NCI-H460 (cell line): ENCODE results near the gene ADD3. TPM values are rescaled to one million over a fixed set of nuclear protein-coding genes. Genes with fewer than 3 reads are reported as not detected.

Experiments used
- DNase-seq: peaks from one replicate; pipeline ENCODE4 v3.0.0-alpha.2; 2016; ENCODE audit warnings: low read depth; ENCODE audit errors: extremely low read depth
- small RNA-seq, 2 experiments: library from RNA; depleted of rRNA; stranded (forward); fragments of <200 nt; gene quantifications; one replicate each; pipeline ENCODE3, GENCODE V24; 2014
- total RNA-seq: library from RNA; depleted of rRNA; stranded (reverse); fragments of >200 nt; shearing (Covaris generic); gene quantifications from 2 replicates; pipeline ENCODE4 v1.2.3, GENCODE V29; 2014; rRNA removed

The ADD3 gene
- total RNA-seq, 1 experiment from 2014 or later: 68.3 TPM

DNA sequence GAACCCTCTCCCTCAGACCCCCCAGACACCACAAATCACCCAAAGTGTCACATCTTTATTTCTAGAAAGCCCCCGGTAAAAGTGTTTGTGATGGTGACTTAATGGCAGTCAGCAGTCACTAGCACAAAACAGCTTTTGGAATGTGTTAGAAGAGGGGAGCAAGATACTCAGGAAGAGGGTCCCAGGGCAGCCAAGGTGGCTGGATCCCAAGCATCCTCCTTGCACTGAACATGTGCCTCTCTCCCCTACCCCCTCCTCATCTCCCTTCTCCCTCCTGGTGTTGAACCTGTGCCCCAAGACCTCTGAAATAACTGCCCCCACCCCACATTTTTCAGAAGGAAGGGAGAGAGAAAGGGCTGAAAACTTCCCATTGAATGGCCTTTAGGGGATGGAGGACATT is 161.8 kb downstream of the ADD3 start:
- DNase-seq: no peak

DNA sequence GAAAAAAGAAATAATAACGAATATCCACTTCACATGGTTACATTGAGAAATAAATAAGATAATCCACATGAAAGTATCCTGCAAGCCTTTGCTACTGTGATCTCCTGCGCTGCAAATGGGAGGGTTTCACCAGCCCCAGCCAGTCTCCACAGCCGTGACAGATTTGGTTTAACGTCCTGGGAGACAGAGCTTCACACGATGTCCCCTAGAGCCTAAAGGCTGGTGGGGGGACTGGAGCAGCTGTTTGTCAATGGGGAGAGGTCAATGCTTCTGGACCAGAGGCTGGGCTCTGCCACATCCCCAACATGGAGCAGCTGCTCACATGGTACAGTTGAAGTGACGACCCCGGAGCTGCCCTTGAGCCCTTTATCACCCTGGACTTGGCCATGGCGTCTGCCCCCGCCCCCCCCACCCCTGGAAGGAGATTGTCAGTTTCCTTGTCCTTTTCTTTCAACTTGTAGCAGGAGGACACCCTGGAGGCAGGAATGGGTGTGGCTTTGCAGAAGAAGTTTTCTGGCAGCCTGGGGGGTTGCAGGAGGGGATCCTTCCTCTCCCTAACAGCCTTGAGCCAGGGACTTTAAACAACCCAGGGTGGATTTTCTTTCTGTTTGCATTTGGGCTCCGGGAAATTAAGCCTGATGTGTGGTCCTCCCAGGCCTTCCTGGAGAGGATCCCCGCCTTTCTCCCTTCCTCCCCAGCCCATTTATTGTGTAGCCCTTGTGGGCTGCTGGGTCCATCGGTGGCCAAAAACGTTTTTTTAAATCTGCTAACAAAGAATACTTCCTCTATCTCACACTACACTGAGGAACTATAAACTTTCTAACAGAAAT is 162.6 kb downstream of the ADD3 start:
- no peak for DNase-seq

GRCh38 chr10:110171032-110171431 is 163.2 kb downstream of the ADD3 start:
- DNase-seq: no peak

GRCh38 chr10:110172155-110172554 is 164.4 kb downstream of the ADD3 start:
- DNase-seq: no peak

GRCh38 chr10:110174201-110174600 is 166.4 kb downstream of the ADD3 start:
- DNase-seq: no peak

DNA sequence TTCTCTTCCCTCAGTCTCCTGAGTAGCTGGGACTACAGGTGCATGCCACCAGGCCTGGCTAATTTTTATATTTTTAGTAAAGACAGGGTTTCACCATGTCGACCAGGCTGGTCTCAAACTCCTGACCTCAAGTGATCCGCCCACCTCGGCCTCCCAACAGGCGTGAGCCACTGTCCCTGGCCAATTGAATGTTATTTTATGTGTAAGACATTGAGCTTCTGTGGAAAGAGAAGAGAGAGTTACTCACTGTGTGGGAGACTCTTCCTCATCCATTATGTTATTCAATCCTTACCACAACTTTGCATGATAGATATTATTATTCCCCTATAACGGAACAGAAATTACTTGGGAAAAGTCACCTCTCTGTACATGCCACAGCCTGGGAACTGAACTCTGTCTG is 167.0 kb downstream of the ADD3 start:
- no peak for DNase-seq

DNA sequence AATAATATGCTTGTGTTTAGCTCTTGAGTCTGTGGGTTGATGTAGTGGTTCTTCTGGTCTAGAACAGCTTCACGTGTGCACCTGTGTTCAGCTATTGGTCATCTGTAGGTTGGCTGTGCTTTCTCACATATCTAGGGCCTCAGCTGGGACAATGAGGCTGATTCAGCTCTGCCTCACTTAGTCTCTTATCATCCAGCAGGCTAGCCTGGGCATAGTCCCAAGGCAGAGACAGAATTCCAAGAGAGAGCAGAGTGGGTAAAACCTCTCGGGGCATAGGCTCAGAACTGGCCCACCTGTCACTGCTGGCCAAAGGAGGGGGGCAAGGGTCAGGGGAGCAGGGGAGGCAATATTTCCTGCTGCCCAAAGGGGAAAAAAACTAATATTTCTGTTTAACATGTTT is 167.6 kb downstream of the ADD3 start:
- DNase-seq: no peak

- DNase-seq: no peak
Measured at GRCh38 chr10:110176141-110177030, 168.6 kb downstream of the ADD3 start.

GRCh38 chr10:110179220-110179619 is 171.4 kb downstream of the ADD3 start:
- DNase-seq: no peak

GRCh38 chr10:110181451-110181850 is 173.7 kb downstream of the ADD3 start:
- DNase-seq: no peak

DNA sequence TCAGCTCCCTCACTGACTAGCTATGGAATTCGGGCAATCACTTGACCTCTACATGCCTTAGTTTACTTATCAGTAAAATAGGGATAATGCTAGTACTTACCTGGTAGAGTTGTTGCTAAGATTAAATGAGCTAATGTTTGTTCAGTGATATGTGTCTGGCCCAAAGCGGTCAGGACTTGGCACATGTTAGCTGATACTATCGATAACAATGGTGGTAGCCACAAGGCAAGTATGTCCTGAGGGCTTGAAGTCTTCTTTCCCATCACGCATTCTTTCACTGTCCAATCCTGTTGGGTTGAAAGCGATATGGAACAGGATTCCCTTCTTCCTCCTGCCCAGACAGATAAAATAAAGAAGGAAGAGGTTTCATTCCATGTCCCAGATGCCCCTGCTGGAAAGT is 174.1 kb downstream of the ADD3 start:
- no peak for DNase-seq

DNA sequence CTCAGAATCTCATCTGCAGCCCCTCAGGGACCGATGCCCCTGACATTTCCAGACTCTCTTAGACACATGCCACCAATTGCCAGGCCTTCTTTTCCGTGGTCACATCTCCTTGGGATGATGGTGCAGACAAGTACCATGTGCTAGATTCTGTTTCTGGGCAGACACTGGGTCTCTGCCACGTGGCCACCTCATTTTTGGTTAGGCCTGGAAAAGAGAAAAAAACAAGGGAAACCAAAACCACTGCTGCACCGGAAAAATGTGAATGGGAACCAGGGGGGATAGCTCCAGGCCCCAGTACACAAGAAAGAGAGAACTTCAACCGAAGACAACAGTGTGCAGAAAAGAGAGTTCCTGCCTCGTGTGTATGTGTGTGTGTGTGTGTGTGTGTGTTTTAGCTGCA is 176.6 kb downstream of the ADD3 start:
- DNase-seq: no peak

Small RNA genes lying within 50 kb of the gene (small RNA-seq; reads per million reads assigned to genes)
- 0 reads per million in 2 experiments for gene SNRPGP12

Other genes with a start within 250 kb of the ADD3 start
- gene XPNPEP1, start 84.5 kb upstream of the ADD3 start, total RNA-seq: 46.7 and 49.3 TPM in 2 replicates
- 34.3 and 34.8 TPM in 2 replicates for gene MXI1, start 199.6 kb downstream of the ADD3 start, total RNA-seq